ENCODE results near the gene DELE1.

The DELE1 gene, protein sequence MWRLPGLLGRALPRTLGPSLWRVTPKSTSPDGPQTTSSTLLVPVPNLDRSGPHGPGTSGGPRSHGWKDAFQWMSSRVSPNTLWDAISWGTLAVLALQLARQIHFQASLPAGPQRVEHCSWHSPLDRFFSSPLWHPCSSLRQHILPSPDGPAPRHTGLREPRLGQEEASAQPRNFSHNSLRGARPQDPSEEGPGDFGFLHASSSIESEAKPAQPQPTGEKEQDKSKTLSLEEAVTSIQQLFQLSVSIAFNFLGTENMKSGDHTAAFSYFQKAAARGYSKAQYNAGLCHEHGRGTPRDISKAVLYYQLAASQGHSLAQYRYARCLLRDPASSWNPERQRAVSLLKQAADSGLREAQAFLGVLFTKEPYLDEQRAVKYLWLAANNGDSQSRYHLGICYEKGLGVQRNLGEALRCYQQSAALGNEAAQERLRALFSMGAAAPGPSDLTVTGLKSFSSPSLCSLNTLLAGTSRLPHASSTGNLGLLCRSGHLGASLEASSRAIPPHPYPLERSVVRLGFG

DNA sequence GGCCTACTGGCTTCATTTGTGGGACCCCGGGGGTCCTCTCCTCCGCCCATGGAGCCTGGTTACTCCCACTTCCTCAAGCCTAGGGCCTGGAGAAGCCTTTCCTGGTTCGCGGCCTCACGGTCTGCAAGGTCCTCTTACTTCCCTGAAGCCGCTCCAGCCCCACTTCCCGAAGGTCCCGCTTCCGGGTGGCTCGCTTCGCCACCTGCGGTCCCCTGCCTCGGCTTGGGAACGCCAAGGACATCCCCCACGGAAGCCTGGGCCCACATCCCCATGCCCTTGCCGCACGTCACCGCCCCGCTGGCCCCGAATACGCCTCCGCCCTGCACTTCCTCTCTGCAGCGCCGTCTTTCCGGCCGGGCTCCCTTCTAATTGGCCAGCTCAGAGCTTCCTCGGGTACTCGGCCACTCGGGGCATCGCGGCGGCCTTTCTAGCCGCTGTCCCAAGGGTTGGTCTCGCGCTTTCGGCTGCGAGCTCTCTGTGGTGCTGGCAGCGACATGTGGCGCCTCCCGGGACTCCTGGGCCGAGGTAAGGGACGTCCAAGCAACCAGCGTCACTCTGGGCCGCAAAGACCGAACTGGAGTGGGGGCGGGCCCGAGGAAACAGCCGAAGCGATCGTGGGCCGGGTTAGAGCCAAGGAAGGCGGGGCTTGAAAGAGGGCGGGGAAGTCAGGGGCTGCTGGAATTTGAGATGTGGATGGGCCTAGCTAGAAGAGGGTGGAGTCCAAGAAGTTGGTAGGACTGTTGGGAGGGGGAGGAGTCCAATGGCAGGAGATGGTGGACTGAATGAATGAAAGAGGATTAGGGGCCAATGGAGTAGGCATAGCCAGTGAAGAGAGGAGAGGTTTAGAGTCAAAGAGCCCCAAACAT lies at the start of gene DELE1:
DELE1 (plus strand) TSS at position 424 of the 866 bp plus-strand sequence; CDS start at position 495, 71 bp downstream.
- peak; percentile 96 for DNase-seq

DNA sequence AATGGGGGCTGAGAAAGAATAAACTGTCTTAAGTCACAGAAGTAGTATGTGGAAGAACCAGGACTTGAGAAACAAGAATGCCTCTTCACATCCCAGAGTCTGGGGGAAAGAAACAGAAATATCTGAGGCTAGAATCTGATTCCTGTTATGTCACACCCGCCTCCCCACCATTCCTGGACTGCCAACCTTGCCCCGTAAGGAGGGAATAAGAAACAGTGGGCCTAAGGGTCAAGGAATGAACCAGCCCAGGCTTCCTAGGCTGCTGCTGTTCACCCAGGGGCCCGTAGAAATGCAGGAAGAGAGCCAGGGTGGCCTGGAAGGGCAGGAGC lies 49.8 kb upstream of the DELE1 start:
- no peak for DNase-seq

DNA sequence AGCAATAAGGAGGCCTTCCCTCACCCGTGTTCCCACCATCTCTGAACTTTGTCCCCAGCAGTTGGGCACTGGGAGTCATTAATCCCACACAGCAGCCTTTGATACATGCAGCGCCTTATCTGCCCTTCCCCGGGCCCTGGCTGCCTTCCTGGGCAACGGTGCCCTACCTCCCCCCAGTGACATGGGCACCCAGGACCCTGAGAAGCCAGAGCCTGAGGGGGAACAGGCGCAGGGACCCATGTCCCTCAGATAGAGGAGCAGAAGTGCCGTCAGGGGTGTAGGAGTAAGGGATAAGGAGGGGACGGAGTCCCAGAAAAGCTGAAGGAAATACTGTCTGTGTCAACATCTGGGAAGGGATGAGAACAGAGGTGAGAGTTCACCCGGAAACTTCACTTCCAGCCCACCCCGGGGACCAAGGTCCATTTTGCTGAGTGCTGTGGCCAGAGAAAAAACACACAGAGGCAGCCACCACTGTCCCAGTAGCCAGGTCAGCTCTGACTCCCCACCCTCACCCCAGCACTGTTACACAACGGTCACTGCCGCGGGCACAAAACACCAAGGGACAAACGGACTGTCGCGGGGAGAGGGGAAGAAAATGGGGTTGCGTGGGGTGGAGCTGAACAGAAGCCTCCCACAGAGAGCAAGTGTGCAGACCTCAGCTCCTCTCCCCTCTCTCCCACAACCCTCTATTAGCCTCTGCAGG lies 49.3 kb upstream of the DELE1 start:
- DNase-seq: peak; percentile 28

DNA sequence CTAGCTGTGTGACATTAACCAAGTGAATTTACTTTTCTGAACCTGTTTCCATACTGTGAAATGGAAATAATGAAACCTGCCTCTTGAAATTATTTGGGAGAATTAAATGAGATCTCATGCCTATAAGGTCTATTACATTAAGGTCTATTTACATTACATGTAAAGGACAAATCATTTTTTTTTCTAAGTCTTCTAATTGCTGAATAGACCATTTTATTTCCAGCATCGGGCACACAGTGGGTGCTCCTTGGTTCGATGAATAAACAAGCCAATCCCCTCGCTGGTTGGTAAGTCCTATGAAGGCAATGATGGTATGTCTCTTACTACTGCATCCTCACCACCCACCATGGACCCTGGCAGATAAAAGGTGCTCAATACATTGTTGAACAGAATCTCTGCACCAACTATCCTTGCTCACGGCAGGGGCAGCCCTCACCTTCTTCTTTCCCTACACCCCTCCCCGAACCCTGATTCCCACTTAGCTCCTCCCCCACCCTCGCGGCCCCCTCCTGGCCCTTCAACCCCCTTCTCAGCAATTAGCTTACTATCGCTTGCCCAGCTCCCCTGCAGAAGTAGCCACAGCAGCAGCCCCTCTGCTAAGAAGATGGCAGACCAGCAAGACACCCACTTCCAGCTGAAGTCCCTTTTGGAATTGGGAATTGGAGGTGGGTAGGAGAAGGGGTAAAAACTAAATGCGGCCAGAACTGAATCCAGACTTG lies 48.5 kb upstream of the DELE1 start:
- no peak for DNase-seq

DNA sequence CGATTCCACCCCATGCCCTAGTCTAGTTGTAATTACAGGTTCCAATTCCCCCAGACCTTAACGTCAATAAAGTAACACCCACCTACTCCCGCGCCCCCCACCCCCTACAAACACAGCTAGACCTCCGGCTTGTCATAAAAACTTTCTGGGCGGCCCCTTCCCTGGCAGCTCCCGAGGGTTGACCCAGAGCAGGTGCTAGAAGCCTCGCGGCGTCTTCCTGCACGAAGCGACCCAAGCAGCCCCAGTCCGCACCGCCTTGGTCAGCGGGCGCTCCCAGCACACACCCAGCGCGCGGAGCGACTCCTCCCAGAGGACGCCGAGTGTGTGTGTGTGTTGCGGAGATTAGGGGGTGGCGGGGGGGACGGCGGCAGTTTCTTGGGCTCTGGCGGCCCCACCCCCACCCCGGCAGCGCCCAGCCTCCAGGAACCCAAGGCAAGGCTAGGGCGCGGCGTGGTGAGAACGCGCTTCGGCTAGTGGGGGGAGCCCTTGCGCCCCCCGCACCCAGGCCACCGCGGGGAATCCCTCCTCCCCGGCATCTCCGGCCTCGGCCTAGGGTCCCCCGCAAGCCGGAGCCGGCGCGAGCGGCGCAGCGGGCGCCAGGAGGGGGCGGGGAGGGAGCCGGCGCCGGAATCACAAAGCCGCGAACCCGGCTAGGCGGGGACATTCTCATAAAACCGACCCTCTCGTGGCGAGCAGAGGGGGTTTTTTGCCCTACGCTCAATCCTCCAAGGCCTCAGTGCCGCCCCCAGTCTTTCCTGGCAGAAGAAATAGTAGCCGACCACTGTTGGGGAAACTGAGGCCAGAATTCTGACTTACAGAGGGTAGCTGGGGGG lies 47.7 kb upstream of the DELE1 start:
- peak; percentile 55 for DNase-seq

DNA sequence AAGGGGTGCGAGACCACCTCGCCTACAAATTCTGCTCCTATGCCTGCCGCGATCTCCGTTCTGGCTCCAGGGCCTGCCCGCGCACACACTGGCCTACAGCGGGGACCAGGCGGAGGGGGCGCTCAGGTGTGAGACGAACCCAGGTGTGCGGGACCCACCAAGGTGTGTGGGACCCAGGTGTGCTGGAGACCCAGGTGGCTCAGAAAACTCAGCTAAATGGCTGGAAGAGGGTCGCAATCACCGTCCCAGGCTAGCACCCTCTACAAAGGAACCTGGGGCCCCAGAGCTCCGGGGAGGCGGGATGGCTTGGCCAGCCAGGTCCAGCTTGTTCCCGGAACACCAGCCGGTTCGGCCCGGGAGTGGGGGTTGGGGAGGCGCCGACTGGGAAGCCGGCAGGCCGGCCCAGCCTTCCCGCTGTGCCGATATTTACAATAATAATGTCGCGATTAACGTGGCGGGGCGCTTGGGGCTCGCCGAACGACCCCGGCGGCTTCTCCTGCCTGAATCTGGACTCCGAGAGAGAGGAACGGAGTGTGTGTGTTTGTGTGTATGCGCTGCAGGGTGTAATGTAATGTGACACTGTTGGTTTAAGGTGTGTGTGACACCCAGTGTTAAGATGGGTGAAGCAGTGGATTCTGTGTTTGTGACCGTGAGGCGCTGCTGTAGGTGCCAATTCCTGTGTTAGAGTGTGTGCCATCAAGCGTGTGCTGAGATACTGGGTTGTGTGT lies 46.9 kb upstream of the DELE1 start:
- DNase-seq: peak; percentile 61

DNA sequence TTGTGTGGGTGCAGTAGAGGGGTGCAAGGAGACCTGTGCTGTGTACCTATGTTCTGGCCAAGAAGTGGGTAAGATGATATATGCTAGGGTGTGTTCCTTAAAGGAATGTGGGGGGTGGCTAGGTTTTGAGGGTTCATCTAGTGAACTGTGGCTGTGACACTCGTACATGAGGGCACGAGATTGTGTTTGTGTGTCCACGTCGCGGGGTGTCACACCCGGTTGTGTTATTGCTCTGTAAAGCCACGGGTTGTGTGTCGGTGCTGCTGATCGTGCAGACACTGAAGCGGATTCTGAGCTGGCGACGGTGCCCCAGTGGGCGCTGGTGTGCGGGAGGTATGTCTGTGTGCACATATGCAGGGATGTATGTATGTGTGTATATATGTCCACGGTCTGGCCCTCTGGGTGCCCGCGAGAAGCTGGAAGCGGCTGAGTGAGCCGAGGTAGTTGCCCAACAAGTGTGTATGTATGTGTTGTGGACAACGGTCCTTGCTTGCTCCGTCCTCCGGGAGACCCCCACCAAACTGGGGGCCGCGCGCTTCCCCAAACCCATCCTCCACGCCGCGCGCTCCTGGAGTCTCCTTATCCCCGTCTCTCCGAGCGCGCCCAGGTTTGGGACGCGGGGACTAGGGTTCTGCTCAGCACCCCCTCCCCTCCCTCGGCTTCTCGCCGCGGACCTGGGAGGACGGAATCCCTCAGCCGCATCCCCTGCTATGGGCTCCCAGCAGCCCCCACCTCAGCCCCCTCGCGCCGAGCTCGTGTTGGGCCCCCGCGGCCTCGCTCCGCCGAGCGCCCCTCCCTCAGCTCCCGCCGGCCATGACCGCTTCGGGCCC lies 46.1 kb upstream of the DELE1 start:
- DNase-seq: peak; percentile 54

DNA sequence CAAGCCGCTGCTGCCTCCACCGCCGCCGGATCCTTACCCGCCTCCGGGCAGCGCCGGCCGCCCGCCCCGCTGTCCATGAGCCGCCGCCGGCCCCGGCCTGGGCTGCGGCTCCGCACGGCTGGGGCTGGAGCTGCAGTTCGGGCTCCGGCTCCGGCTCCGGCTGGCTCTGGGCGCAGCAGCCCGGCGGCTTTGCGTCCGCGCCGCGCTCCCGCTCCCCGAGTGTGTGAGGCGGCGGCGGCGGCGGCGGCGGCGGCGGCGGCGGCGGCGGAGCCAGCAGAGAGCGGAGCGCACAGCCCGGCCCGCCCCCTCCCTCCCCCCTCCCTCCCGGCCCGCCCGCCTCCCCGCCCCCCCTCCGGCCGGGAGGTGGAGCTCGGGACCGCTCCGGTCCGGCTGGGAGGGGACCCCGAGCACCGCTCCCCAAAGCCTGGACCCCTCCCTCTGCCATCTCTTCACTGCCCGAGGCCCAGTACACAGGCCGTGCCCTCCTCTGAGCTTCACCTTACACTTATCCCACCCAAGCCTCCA lies 45.4 kb upstream of the DELE1 start, which contains the start of gene PCDH1:
PCDH1 (minus strand) TSS at position 225 of the 525 bp plus-strand sequence; CDS start at position 77, 148 bp downstream.
- DNase-seq: peak; percentile 63

DNA sequence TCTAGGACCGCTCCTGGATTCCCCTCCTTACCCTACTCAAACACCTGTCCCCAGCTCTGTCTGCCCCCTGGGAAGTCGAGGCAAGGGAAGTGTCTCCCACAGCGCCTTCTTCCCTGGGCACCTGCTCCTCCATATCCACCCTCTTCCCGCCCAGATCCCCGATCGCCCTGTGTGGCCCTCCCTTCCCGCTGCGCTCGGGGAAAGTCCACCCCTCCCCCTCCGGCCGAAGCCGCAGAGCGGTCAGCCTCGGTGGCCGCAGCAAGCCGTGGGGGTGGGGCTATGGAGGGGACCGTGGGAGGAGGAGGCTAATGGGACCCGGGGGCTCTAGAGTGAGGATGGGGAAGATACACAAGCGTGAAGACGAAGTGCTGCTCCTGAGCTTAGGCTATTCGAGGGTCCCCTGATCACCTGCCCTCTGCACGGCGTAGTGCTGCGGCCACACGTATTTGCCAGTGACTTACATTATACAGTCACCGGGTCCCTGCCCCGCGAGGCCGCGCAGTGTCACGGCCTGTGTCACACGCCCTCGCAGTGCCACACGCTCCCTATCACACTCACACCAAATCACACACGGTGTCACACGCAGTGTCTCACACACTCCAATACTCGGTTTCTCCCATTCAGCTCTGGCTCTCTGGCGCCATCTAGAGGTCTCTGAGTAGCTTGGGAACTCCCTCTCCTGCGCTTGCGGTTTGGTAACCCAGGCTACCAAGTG lies 44.8 kb upstream of the DELE1 start:
- DNase-seq: peak; percentile 93

DNA sequence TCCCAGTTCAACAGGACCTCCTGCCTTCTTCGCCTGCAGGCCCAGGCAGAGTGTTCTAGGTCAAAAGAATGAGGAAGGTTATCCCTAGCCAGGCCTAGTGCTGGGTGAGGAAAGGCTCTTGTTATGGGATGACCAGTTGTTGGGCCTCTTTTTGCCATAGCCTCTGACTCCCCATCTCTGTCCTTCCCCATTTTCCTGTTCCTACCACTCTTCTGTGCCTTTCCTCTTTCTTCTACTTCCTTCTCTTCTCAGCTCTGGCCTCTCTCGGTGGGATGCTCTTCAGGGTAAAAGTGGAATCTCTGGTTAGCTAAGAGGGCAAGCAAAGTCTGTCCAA lies 44.3 kb upstream of the DELE1 start:
- DNase-seq: no peak

DNA sequence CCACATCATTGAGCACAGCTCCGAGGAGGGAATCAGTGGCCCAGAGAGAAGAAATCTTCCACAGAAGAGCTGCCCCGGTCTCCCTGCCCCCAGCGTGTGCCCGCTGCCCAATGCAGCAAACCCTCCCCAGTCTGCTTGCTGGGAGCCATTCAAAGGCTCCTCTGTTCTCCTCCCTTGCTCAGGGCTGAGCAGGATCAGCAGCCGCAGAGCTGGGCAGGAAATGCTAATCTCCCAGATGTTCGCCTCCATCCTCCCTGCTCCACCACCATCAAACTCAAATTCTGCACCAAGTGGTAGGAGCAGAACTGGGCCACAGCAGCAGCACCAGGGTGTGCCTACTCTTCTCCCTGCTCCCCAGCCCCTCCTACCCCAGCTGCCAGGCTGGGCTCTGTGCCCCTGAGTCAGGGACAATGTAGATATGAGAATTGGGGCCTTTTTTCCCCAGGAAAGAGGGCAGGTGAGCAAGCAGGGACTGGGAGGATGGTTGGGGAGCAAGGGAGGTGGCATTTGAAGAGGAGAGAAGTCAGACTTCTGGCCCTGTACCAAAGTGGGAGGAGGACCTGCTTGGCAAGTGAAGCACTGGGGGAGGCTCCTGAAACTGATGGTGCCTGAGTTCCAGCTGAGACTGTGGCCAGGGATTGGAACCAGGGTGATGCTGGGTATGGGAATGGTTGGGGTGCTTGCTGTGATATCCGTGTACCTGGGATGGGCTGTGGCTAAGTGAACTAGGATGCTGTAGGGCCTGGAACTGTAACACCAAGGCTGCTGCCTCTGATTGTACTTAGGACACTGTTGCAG lies 43.5 kb upstream of the DELE1 start:
- no peak for DNase-seq

DNA sequence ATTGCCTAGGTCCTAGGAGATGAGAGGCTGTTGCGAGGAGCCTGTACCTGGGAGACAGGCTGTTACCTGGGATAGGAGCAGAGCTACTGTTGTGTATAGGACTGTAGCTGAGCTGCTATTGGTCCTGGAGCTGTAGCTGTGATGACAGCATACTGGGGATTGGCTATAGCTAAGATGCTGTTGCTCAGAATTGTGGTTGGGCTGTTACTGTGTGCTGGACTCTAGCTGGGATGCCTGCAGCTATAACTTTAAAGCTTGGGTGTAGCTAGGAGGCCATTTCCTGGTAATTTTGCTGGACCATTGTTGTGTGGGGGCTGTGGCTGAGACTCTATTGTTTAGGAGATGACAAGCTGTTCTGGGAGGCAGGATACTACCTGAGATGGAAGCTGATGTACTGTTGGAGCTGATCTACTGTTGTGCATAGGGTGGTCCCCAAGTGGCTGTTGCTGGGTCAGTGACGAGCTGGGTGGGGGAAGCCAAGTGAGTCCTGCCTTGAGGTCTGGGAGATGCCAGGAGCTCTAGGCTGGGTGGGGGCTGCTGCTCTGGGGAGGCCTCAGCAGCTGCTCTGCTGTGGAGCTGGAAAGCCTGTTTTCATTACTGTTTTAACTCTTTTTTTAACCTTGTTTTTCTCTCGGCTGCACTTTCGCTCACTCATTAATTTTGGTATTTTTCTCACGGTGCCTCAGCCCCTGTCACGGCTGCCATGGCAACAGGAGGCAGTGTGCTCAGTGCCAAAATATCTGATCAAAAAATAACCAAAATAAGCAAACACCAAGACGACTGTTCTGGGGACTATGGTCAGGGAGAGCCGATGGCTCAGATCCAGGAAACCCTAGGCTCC lies 42.5 kb upstream of the DELE1 start:
- DNase-seq: no peak

DNA sequence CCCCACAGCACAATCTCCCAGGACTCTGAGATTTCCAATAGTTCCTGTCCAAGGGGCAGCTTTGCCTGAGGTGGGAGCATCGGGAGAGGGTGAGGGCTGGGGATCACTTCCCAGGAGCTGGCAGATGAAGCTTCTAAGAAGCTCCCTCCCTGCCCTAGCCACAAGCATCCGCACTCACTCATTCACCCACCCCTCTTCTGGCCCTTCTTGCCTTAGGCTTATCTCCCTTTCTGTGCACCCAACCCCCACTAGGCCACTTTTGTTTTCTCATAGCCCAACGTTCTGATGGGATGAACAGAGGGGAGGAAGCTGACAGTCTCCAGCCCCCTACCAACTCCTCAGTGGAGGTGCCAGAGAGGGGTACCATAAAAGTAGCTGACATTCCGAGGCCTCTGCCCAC lies 41.8 kb upstream of the DELE1 start:
- no peak for DNase-seq

DNA sequence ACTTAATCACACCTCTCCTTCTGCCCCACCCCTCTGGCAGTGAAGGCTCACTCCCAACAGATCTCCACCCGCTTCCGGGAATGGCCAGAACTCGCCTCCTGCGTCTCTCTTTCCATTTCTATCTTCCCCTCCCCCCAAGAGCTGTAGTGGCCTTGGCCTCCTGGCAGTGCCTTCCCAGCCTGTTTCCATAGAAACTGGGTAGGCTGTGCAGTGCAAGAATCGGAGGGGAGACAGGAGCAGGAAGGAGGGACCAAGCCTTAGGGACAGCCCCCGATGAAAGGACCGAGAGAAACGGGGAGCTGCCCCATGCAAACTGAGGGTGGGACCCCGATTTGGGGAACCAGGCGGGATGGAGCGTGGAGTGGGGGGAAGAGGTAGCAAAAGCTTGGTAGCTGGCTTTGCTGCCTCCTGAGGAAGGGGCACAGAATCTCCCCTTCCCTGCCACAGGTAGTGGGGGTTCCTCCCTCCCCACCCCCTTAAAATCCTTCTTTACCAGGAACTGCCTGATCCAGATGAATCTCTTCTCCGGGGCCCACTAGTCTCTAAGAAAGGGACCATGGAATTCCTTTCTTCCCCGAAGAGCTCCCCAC lies 41.0 kb upstream of the DELE1 start:
- peak; percentile 37 for DNase-seq

DNA sequence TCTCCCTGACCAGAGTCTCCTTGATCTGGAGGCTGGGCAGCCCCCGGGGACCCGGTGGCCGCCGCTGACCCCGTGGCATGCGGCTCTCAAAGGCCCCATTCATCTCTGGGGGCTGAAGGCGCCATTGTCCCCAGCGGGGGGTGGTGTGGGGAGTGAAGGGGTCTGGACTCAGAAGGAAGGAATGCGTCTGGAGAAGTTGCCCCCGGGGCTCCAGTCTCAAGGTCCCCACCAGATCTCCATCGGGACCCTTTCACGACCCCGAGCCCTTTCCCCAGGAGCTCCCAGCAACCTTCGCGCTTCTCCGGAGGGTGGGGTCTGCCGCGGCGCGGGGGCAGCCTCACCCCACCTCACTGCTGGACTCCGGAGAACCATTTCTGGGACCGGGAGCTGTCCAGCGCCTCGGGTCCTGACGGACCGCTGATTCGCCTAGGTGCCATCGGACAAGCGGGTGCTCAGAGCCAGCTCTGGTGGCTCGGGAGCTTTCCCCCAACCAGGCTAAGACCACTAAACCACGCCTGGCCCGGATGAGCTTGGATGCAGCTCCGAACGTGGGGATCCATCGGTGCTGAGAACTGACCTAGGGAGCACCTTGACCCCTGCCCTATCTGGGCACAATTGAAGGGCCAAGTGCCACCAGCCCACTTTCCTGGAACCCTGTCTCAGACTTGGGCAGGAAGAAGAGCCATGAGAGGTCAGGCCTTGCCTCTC lies 40.3 kb upstream of the DELE1 start:
- DNase-seq: no peak

DNA sequence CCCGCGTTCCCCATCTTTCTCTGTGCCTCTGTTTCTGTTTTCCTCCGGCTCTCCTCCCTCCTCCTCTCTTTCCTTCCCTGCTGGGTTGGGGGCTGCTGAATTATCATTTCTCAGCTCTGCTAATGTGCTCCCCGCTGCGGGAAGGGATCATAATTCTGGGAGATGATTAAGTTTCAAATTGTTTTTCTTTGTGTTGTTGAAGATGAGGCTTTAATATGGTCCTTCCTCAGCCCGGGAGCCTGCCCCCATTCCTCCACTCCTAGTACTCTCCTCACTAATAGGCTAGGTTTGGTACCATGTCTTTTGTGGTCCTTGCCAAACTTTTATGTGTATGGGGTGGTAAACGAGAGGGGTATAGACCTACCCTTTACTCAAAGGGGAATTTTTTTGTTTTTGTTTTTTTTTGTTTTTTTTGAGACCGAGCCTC lies 39.8 kb upstream of the DELE1 start:
- no peak for DNase-seq
